ENCODE results near the gene ALKAL2. TPM values are rescaled to one million over a fixed set of nuclear protein-coding genes. Genes with fewer than 3 reads are reported as not detected.
"Not testable (repeated sequence)": the region's sequence is repeated elsewhere in the genome, so short reads cannot be mapped to it uniquely, and the experiment has no call there.

The ALKAL2 gene
- total RNA-seq, 4 donors from 2014 or later: 4.0 to 11.0 (median 7.1) TPM

DNA sequence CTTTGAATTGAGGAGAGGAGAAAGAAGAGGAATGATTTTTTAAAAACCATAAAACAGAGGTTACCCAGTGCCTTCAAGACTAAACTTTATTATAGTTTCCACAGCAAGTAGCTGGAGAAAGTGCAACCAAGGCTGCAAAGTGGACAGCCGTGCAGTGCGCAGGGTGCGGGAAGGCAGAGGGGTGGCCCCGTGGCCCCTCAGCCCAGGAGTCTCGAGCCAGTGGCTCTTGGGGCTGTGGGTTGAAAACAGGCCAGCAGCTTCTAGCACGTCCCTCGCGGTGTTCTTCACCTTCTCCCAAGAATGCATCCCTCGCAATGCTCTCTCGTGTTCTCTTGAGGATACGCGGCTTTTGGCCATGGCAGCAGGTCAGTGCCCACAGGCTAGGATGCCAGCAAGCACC is 28.5 kb upstream of the ALKAL2 start:
- Histone ChIP-seq H3K9me3 (no peaks in the 10 kb centered on the region), H3K27ac (no peak overlapping the region), H3K36me3 (no peaks in the 10 kb centered on the region), H3K4me3 (no peak overlapping the region), H3K27me3 (no peaks in the 10 kb centered on the region), H3K4me1 (no peaks in the 10 kb centered on the region)
- no peak for DNase-seq (ENCODE audit: low spot score in 2 of 2)
- no peak for TF ChIP-seq EP300 (IDR thresholded peaks at IDR 0.05)
- TF ChIP-seq, protein P1, sequence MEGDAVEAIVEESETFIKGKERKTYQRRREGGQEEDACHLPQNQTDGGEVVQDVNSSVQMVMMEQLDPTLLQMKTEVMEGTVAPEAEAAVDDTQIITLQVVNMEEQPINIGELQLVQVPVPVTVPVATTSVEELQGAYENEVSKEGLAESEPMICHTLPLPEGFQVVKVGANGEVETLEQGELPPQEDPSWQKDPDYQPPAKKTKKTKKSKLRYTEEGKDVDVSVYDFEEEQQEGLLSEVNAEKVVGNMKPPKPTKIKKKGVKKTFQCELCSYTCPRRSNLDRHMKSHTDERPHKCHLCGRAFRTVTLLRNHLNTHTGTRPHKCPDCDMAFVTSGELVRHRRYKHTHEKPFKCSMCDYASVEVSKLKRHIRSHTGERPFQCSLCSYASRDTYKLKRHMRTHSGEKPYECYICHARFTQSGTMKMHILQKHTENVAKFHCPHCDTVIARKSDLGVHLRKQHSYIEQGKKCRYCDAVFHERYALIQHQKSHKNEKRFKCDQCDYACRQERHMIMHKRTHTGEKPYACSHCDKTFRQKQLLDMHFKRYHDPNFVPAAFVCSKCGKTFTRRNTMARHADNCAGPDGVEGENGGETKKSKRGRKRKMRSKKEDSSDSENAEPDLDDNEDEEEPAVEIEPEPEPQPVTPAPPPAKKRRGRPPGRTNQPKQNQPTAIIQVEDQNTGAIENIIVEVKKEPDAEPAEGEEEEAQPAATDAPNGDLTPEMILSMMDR (IDR thresholded peaks at IDR 0.05): no peak
- no peak for TF ChIP-seq POLR2A (IDR thresholded peaks at IDR 0.05)
- no peak for TF ChIP-seq POLR2AphosphoS5 (IDR thresholded peaks at IDR 0.05)
- WGBS: 92% methylated on average over 12 of the region's 12 CpGs

- 54% methylated on average over 6 of the region's 6 CpGs for WGBS
- DNase-seq (ENCODE audit: low spot score in 2 of 2); H3K9me3 ChIP-seq: not testable (repeated sequence)
Measured at GRCh38 chr2:315925-316324, 28.0 kb upstream of the ALKAL2 start.

GRCh38 chr2:314561-315336 is 26.9 kb upstream of the ALKAL2 start:
- no peaks in the 10 kb centered on the region for H3K4me1 ChIP-seq
- H3K36me3 ChIP-seq: no peaks in the 10 kb centered on the region
- TF ChIP-seq POLR2AphosphoS5 (IDR thresholded peaks at IDR 0.05): no peak
- no peak for TF ChIP-seq POLR2A (IDR thresholded peaks at IDR 0.05)
- TF ChIP-seq, protein P1 (IDR thresholded peaks at IDR 0.05): no peak
- no peak for TF ChIP-seq EP300 (IDR thresholded peaks at IDR 0.05)
- no peaks in the 10 kb centered on the region for H3K27me3 ChIP-seq
- H3K27ac ChIP-seq: no peak overlapping the region
- no peak overlapping the region for H3K4me3 ChIP-seq
- no peak for DNase-seq (ENCODE audit: low spot score in 2 of 2)
- H3K9me3 ChIP-seq: no peaks in the 10 kb centered on the region
- WGBS: 94% methylated on average over 37 of the region's 56 CpGs

More at GRCh38 chr2:315925-316324, 28.0 kb upstream of the ALKAL2 start:
- not testable (repeated sequence) for H3K4me1 ChIP-seq, H3K36me3 ChIP-seq, H3K27me3 ChIP-seq, H3K27ac ChIP-seq, H3K4me3 ChIP-seq

- 82% methylated on average over 13 of the region's 14 CpGs for WGBS
- no peak for DNase-seq (ENCODE audit: low spot score in 2 of 2)
Measured at GRCh38 chr2:313991-314390, 26.1 kb upstream of the ALKAL2 start.

DNA sequence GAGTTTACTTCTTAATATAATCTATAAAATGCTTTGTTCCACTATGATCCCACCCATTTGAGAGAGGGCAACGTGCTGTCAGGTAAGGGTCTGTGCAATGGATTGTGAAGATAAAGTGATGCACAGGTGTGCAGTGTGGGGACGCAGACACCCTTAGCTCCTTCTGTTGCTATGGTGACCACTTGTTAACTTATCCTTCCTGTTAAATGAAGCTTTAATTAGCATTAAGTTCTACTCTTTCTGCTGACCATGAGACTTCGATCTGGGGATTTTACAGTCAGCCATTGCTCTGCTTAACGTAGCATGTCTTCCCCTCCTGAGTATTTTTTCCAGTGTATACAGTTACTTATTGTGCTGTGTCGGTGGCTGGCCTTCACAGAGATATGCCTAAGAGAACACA is 23.1 kb upstream of the ALKAL2 start:
- TF ChIP-seq POLR2AphosphoS5 (IDR thresholded peaks at IDR 0.05): no peak
- TF ChIP-seq EP300 (IDR thresholded peaks at IDR 0.05): no peak
- no peak for TF ChIP-seq POLR2A (IDR thresholded peaks at IDR 0.05)
- TF ChIP-seq, protein P1 (IDR thresholded peaks at IDR 0.05): no peak
- no peak for DNase-seq (ENCODE audit: low spot score in 2 of 2)
- Histone ChIP-seq H3K27me3 (no peaks in the 10 kb centered on the region), H3K4me1 (no peaks in the 10 kb centered on the region), H3K9me3 (no peaks in the 10 kb centered on the region), H3K36me3 (no peaks in the 10 kb centered on the region), H3K27ac (no peak overlapping the region), H3K4me3 (no peak overlapping the region)
- 84% methylated on average over 5 of the region's 5 CpGs for WGBS

More at GRCh38 chr2:313991-314390, 26.1 kb upstream of the ALKAL2 start:
- H3K4me1 ChIP-seq: no peaks in the 10 kb centered on the region
- no peak overlapping the region for H3K4me3 ChIP-seq
- no peaks in the 10 kb centered on the region for H3K9me3 ChIP-seq
- no peak overlapping the region for H3K27ac ChIP-seq
- H3K27me3 ChIP-seq: no peaks in the 10 kb centered on the region
- TF ChIP-seq POLR2A (IDR thresholded peaks at IDR 0.05): no peak
- TF ChIP-seq POLR2AphosphoS5 (IDR thresholded peaks at IDR 0.05): no peak
- TF ChIP-seq EP300 (IDR thresholded peaks at IDR 0.05): no peak
- TF ChIP-seq, protein P1 (IDR thresholded peaks at IDR 0.05): no peak
- H3K36me3 ChIP-seq: no peaks in the 10 kb centered on the region

Measured in suprapubic skin (tissue), 4 donors.